Cardiac fibroblast (primary cell): Measurements from ENCODE around the gene CYB5D1.
"Not testable (repeated sequence)": the region's sequence is repeated elsewhere in the genome, so short reads cannot be mapped to it uniquely, and the experiment has no call there.

ENCODE experiments used
- DNase-seq, 2 donors: peaks; one replicate each; pipeline versions ENCODE4 v3.0.0 to v3.0.0-alpha.2; 2010; ENCODE audit warnings: low read depth in 2 of 2
- H3K4me3 ChIP-seq, 2 donors: replicated peaks in 1 of 2; 1 replicate in 1 of 2; 2 replicates in 1 of 2; pipeline ENCODE4 v1.5.1; 2011; ENCODE audit warnings: low read depth in 2 of 2, low read length in 2 of 2, mild to moderate bottlenecking in 2 of 2, moderate library complexity in 1 of 2
- TF ChIP-seq, protein P1 (sequence below): IDR thresholded peaks from one replicate; pipeline ENCODE4 v1.5.1; 2011; ENCODE audit warnings: low read depth, mild to moderate bottlenecking, low read length, inconsistent platforms

Gene CYB5D1, protein sequence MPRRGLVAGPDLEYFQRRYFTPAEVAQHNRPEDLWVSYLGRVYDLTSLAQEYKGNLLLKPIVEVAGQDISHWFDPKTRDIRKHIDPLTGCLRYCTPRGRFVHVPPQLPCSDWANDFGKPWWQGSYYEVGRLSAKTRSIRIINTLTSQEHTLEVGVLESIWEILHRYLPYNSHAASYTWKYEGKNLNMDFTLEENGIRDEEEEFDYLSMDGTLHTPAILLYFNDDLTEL

DNA sequence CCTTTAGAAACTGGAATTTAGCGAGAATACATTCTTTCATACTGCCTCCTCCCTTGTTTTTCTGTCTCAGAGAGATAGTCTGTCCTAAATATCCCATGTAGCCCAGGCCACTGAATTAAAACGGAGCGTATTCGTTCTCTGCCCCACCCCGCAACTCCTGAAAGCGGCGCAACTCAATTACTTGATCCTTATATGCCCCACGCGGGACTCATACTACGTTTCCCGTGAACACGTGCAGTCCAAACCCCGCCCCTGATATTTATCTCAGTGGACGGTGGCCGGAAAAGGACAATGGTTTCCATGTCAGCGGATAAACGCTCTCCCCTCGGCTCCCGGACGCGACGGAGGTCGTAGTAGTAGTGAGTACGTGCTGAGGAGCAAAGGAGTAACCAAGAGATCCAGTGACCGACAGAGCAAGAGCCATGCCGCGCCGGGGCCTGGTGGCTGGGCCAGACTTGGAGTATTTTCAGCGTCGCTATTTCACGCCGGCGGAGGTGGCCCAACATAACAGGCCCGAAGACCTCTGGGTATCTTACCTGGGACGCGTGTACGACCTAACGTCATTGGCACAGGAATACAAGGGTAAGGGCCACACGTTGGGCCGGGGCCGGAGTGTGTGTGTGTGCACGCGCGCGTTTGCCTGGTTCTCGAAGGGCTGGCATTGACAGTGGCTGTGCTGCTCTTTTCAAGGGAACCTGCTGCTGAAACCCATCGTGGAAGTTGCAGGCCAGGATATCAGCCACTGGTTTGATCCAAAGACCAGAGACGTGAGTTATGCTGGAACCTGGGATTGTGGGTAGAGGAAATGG, at the start of gene CYB5D1:
TSS of gene CYB5D1 (plus strand) at position 291 of the 809 bp plus-strand sequence. CDS start at position 423, 132 bp downstream.
- TF ChIP-seq, protein P1, sequence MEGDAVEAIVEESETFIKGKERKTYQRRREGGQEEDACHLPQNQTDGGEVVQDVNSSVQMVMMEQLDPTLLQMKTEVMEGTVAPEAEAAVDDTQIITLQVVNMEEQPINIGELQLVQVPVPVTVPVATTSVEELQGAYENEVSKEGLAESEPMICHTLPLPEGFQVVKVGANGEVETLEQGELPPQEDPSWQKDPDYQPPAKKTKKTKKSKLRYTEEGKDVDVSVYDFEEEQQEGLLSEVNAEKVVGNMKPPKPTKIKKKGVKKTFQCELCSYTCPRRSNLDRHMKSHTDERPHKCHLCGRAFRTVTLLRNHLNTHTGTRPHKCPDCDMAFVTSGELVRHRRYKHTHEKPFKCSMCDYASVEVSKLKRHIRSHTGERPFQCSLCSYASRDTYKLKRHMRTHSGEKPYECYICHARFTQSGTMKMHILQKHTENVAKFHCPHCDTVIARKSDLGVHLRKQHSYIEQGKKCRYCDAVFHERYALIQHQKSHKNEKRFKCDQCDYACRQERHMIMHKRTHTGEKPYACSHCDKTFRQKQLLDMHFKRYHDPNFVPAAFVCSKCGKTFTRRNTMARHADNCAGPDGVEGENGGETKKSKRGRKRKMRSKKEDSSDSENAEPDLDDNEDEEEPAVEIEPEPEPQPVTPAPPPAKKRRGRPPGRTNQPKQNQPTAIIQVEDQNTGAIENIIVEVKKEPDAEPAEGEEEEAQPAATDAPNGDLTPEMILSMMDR: no peak
- H3K4me3 ChIP-seq: peak within 1 kb of the TSS; percentile 70 to 80
- peak; percentile 95 to 97 for DNase-seq

DNA sequence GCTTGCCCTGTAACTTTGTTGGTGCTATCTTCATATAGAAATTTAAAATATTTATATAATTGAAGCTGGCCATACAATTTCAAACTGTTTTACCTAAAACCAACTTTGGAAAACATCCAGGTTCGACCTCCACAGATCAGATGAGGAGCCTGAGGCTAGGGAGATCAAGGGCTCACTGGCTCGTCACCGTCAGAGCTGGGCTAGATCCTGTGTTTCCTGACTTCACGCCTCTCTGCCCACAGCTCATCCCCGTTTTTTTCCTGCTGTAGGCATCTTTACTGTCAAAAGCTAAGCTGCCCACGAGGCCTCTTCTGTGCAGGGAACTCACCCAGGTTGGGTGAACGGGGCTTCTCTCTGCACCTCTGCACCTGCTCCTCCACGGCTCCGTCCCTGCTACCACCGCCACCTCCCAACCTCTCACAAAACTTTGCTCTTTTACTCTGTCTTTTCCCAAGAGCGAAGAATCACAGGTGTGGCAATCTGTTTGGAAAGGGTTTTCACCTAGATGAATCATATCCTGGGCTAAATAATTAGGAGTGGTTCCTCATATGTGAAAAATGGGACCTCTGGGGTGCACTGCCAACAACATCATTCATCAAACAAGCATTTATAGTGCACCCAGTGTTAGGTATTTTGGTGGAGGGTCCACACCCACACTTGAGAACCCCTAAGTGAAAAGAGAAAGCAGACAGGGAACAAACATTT, 48.6 kb upstream of the CYB5D1 start:
- no peak for DNase-seq
- H3K4me3 ChIP-seq: no peak overlapping the region
- TF ChIP-seq, protein P1: no peak

DNA sequence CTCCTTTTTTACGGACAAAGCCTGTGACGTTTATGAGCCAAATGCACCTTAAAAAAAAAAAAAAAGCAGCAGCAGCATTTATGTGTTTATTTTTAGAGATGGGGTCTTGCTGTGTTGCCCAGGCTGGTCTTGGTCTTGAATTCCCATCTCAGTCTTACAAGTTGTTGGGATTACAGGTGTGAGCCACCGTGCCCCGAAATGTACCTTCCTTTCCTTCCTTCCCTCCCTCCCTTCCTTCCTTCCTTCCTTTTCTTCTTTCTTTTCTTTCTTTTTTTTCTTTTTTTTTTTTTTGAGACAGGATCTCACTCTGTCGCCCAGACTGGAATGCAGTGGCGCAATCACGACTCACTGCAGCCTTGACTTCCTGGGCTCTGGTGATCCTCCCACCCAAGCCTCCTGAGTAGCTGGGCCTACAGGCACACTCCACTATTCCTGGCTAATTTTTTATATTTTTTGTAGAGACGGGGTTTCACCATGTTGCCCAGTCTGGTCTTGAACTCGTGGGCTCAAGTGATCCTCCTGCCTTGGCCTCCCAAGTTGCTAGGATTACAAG, 47.9 kb upstream of the CYB5D1 start:
- H3K4me3 ChIP-seq: not testable (repeated sequence)
- peak; percentile 35 to 54 for DNase-seq

DNA sequence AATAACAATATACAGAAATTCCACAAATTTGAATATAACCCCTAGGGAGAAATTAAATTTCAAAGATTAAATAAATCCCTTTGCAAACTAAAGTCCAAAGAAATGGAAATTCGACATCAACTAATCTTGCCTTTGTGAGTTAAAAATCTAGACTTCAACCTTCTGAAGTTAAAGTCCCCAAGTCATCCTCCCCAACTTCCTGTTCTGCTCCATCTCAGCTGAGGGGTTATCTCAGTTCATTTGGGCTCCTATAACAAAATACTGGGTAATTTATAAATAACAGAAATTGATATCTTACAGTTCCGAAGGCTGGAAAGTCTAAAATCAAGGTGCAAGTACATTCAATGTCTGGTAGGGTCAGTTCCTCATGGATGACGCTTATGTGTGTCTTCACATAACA, 46.6 kb upstream of the CYB5D1 start:
- DNase-seq: no peak
- H3K4me3 ChIP-seq: no peak overlapping the region
- TF ChIP-seq, protein P1: no peak

DNA sequence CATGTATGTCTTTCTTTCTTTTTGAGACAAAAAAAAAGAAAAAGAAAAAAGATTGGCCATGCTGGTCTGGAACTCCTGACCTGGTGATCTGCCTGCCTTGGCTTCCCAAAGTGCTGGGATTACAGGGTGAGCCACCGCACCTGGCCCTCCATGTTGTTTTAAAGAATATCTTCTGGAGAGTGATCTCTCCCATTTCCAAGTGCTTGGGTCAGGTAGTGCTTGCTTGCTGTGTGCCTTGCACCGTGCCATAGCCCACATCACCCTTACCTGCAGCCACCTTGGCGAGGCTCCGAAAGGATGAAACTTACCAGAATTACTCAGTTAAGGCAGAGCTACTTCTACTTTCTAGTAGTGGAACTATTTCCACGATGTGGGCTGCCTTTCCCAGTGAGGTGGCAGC, 42.8 kb upstream of the CYB5D1 start:
- no peak for DNase-seq
- TF ChIP-seq, protein P1: no peak
- H3K4me3 ChIP-seq: no peak overlapping the region

DNA sequence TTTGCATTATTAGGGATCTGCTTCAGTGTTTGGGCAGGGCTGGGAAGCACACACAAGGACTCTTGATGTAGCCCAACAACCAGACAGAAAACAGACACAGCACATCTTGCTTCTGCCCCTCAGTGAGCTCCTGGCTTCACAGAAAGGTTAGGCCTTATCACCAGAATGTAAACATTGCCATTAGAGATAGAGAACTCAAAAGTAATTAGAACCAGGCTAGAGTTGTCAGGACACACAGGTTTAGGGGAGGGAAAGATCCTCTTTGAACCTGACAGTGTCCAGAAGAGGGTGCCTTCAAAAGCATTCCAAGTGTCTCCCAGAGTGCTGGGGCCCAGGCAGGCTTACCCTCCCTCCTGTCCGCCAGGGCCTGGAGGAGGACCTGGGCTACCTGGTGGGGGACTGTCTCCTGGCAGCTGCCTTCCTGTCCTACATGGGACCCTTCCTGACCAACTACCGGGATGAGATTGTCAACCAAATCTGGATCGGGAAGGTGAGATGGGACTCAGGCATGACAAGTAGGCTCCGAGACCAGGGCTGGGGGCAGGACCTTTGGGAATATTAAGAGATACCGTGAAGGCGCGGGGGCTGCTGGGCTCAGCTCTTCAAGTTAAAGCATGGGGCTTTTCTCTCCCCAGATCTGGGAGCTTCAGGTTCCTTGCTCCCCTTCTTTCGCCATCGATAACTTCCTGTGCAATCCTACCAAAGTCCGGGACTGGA, 40.7 kb upstream of the CYB5D1 start:
- TF ChIP-seq, protein P1: no peak
- no peak for DNase-seq
- no peak overlapping the region for H3K4me3 ChIP-seq
